SK-N-SH (cell line): ENCODE results near the gene RNF187.

Experiments used
- CTCF ChIP-seq: fragments of 200-600 bp; sonication (generic); IDR thresholded peaks from 2 replicates; pipeline ENCODE4 v1.6.1; 2017; ENCODE audit warnings: antibody characterized with exemption, mild to moderate bottlenecking, moderate library complexity
- FOSL2 ChIP-seq: IDR thresholded peaks from 2 replicates; pipeline ENCODE4 v1.4.0; 2012; ENCODE audit warnings: low read depth, mild to moderate bottlenecking, moderate library complexity, borderline replicate concordance
- GABPA ChIP-seq: IDR thresholded peaks from 2 replicates; pipeline ENCODE4 v1.4.0; 2012; ENCODE audit warnings: low read depth, mild to moderate bottlenecking
- MAX ChIP-seq: IDR thresholded peaks from 2 replicates; pipeline ENCODE4 v1.4.0; 2012; ENCODE audit warnings: low read depth
- NFIC ChIP-seq: IDR thresholded peaks from 2 replicates; pipeline ENCODE4 v1.4.0; 2012; ENCODE audit warnings: borderline replicate concordance
- POLR2AphosphoS5 ChIP-seq: IDR thresholded peaks from 2 replicates; pipeline ENCODE4 v1.6.1; 2012; ENCODE audit warnings: low read depth, low read length
- REST ChIP-seq: IDR thresholded peaks from 2 replicates; pipeline ENCODE4 v1.6.1; 2012; ENCODE audit warnings: mild to moderate bottlenecking, low read depth, low read length, moderate library complexity
- TEAD4 ChIP-seq: IDR thresholded peaks from 2 replicates; pipeline ENCODE4 v1.4.0; 2012; ENCODE audit warnings: mild to moderate bottlenecking, borderline replicate concordance; ENCODE audit not compliant: insufficient read depth
- YY1 ChIP-seq: IDR thresholded peaks from 2 replicates; pipeline ENCODE4 v1.4.0; 2012; ENCODE audit warnings: low read depth, mild to moderate bottlenecking
- TF ChIP-seq, protein P1 (sequence below): IDR thresholded peaks from 2 replicates; pipeline ENCODE4 v1.4.0; 2012; ENCODE audit warnings: low read depth, borderline replicate concordance
- TF ChIP-seq, protein P2 (sequence below): fragments of 150-350 bp; IDR thresholded peaks from 2 replicates; pipeline ENCODE4 v1.6.1; 2016; ENCODE audit warnings: mild to moderate bottlenecking, low read depth, low read length

DNA sequence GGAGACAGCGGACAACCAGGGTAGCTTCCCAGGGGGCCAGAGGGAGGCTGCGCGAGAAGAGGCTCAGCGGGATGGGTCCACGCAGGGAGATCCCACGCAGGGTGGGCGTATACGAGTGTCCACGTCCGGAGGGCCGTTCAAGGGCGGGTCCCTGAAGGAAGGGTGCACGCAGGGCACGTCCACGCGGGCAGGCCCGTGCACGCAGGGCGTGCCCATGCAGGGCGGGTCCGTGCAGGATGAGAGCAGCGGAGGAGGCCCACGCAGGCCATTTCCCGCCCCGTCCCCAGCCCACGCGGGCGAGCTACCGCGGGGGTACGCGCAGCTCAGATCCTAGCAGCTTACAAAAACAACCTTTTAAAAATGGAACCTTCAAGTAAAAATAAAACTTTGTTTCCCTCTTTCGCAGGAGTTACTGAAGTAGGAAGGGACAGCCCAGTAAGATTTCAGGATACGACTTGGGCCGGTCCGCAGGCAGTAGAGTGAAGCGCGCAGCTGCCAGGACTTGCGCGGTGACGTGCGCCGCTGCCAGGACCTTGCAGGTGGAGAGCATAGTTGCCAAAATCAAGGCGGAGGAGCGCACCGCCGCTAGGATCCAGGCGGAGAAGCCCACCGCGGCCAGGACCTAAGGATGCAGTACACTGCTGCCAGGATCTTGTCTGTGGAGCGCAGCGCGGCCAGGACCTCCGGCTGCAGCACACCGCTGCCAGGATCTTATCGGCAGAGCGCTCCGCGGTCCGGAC is 416 bp upstream of the RNF187 start:
- TF ChIP-seq NFIC (peak; percentile 28; the same call in 1 of the 2 replicates), CTCF (no peak), YY1 (peak; percentile 68; the same call in 1 of the 2 replicates), FOSL2 (no peak), TEAD4 (no peak), MAX (peak; percentile 74), REST (no peak), POLR2AphosphoS5 (no peak; the same call in 1 of the 2 replicates), GABPA (no peak)
- TF ChIP-seq, protein P1, sequence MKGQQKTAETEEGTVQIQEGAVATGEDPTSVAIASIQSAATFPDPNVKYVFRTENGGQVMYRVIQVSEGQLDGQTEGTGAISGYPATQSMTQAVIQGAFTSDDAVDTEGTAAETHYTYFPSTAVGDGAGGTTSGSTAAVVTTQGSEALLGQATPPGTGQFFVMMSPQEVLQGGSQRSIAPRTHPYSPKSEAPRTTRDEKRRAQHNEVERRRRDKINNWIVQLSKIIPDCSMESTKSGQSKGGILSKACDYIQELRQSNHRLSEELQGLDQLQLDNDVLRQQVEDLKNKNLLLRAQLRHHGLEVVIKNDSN: peak; percentile 49; the same call in 1 of the 2 replicates
- TF ChIP-seq, protein P2, sequence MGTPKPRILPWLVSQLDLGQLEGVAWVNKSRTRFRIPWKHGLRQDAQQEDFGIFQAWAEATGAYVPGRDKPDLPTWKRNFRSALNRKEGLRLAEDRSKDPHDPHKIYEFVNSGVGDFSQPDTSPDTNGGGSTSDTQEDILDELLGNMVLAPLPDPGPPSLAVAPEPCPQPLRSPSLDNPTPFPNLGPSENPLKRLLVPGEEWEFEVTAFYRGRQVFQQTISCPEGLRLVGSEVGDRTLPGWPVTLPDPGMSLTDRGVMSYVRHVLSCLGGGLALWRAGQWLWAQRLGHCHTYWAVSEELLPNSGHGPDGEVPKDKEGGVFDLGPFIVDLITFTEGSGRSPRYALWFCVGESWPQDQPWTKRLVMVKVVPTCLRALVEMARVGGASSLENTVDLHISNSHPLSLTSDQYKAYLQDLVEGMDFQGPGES: no peak
